HL-60 (cell line): ENCODE results near the gene DCHS1.

ENCODE experiments used
- TF ChIP-seq, protein P1 (sequence below): IDR thresholded peaks from 2 replicates; pipeline ENCODE4 v1.6.1; 2012; ENCODE audit warnings: low read depth; ENCODE audit not compliant: insufficient replicate concordance
- TF ChIP-seq, protein P2 (sequence below): IDR thresholded peaks from one replicate; pipeline ENCODE4 v1.5.1; 2011; ENCODE audit warnings: low read length, control low read depth, inconsistent platforms; ENCODE audit not compliant: insufficient read depth

DNA sequence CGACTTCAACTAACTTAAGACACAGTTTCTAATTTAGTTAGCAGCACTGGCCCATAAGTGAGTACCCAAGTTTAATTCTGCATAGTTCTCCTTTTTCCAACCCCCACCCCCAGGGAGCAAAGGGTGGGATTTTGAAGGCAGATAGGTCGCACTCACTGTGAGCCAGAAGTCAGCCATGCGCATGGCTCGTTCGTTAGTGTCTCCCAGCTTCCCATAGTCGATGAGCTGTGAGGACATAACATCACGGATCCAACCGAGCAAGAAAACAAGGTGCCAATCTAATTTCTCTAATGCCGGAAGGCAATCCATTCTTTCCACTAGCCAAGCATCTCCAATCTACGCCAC is 27.0 kb upstream of the DCHS1 start:
- TF ChIP-seq, protein P1, sequence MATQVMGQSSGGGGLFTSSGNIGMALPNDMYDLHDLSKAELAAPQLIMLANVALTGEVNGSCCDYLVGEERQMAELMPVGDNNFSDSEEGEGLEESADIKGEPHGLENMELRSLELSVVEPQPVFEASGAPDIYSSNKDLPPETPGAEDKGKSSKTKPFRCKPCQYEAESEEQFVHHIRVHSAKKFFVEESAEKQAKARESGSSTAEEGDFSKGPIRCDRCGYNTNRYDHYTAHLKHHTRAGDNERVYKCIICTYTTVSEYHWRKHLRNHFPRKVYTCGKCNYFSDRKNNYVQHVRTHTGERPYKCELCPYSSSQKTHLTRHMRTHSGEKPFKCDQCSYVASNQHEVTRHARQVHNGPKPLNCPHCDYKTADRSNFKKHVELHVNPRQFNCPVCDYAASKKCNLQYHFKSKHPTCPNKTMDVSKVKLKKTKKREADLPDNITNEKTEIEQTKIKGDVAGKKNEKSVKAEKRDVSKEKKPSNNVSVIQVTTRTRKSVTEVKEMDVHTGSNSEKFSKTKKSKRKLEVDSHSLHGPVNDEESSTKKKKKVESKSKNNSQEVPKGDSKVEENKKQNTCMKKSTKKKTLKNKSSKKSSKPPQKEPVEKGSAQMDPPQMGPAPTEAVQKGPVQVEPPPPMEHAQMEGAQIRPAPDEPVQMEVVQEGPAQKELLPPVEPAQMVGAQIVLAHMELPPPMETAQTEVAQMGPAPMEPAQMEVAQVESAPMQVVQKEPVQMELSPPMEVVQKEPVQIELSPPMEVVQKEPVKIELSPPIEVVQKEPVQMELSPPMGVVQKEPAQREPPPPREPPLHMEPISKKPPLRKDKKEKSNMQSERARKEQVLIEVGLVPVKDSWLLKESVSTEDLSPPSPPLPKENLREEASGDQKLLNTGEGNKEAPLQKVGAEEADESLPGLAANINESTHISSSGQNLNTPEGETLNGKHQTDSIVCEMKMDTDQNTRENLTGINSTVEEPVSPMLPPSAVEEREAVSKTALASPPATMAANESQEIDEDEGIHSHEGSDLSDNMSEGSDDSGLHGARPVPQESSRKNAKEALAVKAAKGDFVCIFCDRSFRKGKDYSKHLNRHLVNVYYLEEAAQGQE = no peak
- TF ChIP-seq, protein P2, sequence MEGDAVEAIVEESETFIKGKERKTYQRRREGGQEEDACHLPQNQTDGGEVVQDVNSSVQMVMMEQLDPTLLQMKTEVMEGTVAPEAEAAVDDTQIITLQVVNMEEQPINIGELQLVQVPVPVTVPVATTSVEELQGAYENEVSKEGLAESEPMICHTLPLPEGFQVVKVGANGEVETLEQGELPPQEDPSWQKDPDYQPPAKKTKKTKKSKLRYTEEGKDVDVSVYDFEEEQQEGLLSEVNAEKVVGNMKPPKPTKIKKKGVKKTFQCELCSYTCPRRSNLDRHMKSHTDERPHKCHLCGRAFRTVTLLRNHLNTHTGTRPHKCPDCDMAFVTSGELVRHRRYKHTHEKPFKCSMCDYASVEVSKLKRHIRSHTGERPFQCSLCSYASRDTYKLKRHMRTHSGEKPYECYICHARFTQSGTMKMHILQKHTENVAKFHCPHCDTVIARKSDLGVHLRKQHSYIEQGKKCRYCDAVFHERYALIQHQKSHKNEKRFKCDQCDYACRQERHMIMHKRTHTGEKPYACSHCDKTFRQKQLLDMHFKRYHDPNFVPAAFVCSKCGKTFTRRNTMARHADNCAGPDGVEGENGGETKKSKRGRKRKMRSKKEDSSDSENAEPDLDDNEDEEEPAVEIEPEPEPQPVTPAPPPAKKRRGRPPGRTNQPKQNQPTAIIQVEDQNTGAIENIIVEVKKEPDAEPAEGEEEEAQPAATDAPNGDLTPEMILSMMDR = no peak
